Hippocampal formation (tissue), 2 donors: ENCODE results near the gene RHBDF1.

ENCODE experiments used
- DNase-seq, 2 donors: peaks; one replicate each; lab custom pipeline; 2025; lab: John Stamatoyannopoulos, UW

The RHBDF1 gene

GRCh38 chr16:72561-73548 is at the start of gene RHBDF1:
Gene RHBDF1, minus strand, starts transcription at chr16:72631. Its CDS starts 7,616 bp downstream, at chr16:65015.
- DNase-seq = no peak

GRCh38 chr16:120756-121155 is 48.3 kb upstream of the RHBDF1 start:
- DNase-seq = no peak

DNA sequence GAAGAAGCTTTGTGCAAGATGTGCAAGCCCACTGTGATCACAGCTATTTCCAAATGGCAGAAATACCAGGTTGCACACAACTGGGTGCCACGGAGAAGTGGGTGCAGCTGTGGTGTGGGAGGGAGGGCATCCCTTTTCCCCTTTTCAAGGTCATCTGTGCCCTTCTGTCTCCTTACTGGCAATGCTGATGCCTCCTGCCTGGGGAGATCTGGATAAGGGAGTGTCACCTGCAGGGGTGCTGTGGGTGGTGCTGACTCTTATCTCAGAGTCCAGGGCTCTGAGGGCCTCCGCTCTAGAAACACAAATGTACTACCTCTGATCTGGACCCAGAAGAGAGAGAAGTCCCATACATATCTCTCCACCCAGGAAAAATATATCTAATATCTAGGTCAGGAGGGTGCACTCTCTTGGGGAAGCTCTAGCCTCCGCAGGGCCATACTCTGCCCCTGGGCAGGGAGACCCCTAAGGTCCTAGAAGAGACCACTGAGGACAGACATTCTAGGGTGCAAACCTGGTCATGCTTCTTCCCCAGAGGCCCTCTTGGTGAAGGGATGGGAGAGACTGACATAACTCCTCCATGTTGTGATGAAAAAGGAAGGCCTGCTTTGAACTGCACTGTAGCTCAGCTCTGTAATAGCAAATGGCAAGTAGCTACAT is 47.5 kb upstream of the RHBDF1 start:
- DNase-seq = no peak

DNA sequence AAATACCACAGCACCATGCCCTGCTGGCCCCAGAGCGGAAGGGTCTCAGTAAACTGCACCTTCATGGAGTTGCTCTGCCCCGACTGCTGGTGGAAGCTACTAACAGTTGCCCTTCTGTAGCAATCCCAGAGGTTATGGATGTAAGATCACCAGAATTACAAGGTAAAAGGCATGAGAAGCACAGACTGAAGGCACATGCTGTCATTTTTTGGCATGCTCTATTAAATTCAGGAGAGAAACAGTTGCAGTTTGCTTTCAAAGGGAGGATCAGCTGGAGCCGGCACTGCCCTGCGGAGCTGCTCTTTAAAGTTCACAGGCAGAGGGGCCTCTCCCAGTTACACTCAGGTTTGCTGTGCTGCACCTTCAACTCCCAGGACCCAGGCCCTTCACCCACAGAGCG is 46.9 kb upstream of the RHBDF1 start:
- no peak for DNase-seq

- no peak for DNase-seq
Observed at GRCh38 chr16:118857-119256, 46.4 kb upstream of the RHBDF1 start.

- no peak for DNase-seq
Observed at GRCh38 chr16:117379-118365, 45.2 kb upstream of the RHBDF1 start.

DNA sequence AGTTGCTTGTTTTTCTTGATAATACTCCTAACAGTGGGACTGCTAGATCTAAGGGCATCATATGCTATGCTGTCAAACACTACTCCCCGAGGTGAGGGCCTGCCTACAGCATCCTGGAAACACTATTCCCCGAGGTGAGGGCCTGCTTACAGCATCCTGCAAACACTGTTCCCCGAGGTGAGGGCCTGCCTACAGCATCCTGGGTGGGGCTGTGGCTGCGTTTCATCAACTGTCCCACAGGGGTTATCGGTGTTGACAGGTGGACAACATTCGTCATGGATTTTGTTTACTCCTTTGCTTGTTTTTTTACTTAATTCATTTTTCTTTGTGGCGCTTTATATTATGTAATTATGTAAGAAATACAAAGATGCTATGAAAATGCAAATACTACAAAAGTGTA is 43.6 kb upstream of the RHBDF1 start:
- DNase-seq = no peak

GRCh38 chr16:114327-114726 is 41.9 kb upstream of the RHBDF1 start:
- DNase-seq = no peak

- DNase-seq = no peak
Observed at GRCh38 chr16:112153-112840, 39.9 kb upstream of the RHBDF1 start.

DNA sequence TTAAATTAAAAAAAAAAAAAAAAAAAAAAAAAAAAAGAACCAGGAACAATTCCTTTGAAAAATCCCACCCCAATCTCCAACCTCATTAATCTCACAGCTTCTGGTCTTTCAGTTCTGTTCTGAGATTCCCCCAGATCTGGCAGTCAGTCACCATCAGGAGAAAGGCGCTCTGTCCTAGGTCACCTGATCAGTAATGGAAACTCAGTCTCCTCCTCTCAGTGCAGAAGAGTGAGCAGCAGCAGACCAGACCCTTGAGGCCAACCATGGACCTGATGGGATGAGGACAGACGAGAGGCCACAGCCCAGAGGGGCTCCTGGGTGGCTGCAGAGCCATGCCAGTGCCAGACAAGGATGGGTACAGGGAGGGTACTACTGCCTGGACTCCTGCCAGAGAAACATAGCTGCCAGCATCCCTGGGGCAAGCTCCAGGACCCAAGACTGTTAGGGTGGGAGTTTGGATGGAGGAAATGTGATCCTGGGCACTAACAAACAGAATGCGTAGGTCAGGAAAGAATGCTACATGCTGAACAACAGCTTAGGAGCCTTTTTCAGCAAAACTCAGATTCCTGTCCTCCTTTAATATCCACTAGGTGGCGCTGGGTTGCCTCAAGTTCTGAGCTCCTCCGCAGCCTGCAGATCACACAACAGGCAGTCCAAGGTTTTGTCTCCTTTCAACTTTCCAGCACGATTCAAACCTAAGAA is 34.3 kb upstream of the RHBDF1 start:
- peak; percentile 37 to 88 for DNase-seq

DNA sequence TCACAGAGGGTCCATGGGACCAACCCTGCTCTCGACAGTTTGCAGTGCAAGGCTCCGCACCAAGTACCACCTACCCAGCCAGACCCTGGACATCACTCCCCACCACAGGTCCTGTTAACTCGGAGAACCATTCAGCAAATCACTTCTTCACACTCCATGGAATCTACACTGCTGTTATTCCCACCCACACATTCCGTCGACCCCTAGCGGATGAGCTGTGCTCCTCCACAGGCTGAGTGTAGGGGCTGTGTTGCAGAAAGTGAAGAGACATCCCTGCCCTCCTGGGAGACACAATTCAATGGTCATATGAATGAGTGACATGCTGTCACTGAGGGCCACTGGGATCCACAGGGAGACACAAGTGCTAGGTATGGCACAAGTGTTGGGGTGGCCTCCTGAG is 33.1 kb upstream of the RHBDF1 start:
- no peak for DNase-seq

DNA sequence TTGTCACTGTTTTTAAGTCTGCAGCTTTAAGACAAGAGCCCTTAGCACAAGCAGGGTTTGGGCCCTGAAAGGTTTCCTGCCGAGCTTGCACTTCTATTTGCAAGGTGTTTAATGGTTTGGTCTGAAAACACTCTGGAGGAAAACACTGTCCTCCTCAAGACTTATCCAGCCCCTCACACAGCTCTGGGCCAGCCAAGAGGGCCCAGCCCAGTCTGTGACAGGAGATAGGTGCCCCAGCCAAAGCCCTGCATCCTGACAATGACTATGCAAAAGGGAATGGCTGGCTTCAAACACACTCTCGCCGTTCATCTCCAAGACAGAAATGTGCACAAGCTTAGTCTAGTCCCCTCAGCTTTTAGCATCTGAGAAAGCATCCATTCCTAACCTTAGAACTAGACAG is 32.5 kb upstream of the RHBDF1 start:
- no peak for DNase-seq

DNA sequence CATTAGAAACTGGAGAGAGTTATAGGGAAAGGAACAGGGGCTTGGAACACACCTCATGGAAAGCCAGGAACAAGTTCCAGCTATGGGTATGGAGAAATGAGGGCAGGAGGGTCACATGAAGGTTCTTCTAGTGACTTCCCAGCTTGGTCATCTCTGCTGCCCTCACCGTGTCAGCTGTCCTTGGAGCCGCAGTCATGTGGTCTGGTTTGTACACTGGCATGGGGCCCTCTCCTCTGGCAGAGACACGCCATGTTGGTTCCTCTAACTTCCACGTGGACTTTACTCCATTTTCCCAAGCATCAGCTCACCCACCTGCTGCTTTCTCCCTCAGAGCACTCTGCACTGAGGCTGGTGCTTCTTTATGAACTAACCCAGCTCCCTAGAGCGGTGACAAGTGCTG is 31.9 kb upstream of the RHBDF1 start:
- DNase-seq = no peak

GRCh38 chr16:102060-102855 is 29.8 kb upstream of the RHBDF1 start:
- DNase-seq = peak in 1 of 2 donors; percentile 45

GRCh38 chr16:101586-101985 is 29.2 kb upstream of the RHBDF1 start:
- no peak for DNase-seq

DNA sequence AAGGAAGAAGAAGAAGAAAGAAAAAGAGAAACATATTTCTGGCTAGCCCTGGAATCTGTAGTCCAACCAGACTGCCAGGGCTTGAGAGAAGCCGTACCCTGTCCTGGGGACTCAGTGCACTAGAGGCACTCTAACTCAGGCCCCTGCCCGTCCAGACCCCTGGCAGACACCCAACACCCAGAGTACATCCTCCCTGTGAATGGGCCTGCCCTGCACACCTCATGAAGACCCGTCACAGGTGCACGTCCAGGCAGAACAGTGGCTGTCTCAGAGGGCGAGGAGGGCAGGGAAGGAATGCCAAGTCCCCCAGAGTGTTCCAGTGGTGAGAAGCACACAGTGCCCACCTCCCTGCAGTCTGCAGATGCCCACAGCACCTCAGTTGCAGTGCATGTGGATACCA is 28.6 kb upstream of the RHBDF1 start:
- DNase-seq = no peak

GRCh38 chr16:97822-98221 is 25.4 kb upstream of the RHBDF1 start:
- DNase-seq = no peak

- DNase-seq = peak; percentile 69 to 80
Observed at GRCh38 chr16:96935-97381, 24.5 kb upstream of the RHBDF1 start.

- no peak for DNase-seq
Observed at GRCh38 chr16:94918-95265, 22.5 kb upstream of the RHBDF1 start.
